Activated CD4-positive, alpha-beta T cell treated with anti-CD3 and anti-CD28 coated beads for 24 hours (primary cell): ENCODE results near the gene CTBP2.
"Not testable (repeated sequence)": the region's sequence is repeated elsewhere in the genome, so short reads cannot be mapped to it uniquely, and the experiment has no call there.

Source experiments
- DNase-seq, 2 donors: peaks; one replicate each; pipeline ENCODE4 v3.0.0-alpha.2; 2020; ENCODE audit warnings: low read depth in 2 of 2

CTBP2 gene

GRCh38 chr10:125064681-125065492, 95.5 kb downstream of the CTBP2 start:
- no peak for DNase-seq

- DNase-seq, result no peak
These were observed 97.0 kb downstream of the CTBP2 start for GRCh38 chr10:125063256-125063925.

- no peak for DNase-seq
These were observed 97.5 kb downstream of the CTBP2 start for GRCh38 chr10:125062914-125063230.

GRCh38 chr10:125062227-125062913, 98.0 kb downstream of the CTBP2 start:
- DNase-seq, result no peak

- no peak for DNase-seq
These were observed 98.7 kb downstream of the CTBP2 start for GRCh38 chr10:125061557-125062226.

GRCh38 chr10:125060826-125061556, 99.4 kb downstream of the CTBP2 start:
- DNase-seq, result peak; percentile 7 to 42

- no peak for DNase-seq
These were observed 99.9 kb downstream of the CTBP2 start for GRCh38 chr10:125060482-125060825.

- no peak for DNase-seq
These were observed 100.3 kb downstream of the CTBP2 start for GRCh38 chr10:125060026-125060425.

- DNase-seq, result not testable (repeated sequence)
These were observed 101.0 kb downstream of the CTBP2 start for GRCh38 chr10:125059348-125059747.

GRCh38 chr10:125057158-125058001, 103.0 kb downstream of the CTBP2 start:
- no peak for DNase-seq

- no peak for DNase-seq
These were observed 103.9 kb downstream of the CTBP2 start for GRCh38 chr10:125056161-125057132.

- no peak for DNase-seq
These were observed 104.9 kb downstream of the CTBP2 start for GRCh38 chr10:125055446-125055845.

GRCh38 chr10:125054669-125055268, 105.6 kb downstream of the CTBP2 start:
- DNase-seq, result no peak

- no peak for DNase-seq
These were observed 106.1 kb downstream of the CTBP2 start for GRCh38 chr10:125054216-125054615.

- no peak for DNase-seq
These were observed 108.2 kb downstream of the CTBP2 start for GRCh38 chr10:125052146-125052545.

GRCh38 chr10:125050383-125050782, 110.0 kb downstream of the CTBP2 start:
- no peak for DNase-seq

- no peak for DNase-seq
These were observed 111.0 kb downstream of the CTBP2 start for GRCh38 chr10:125049216-125049881.

GRCh38 chr10:125048094-125048864, 112.1 kb downstream of the CTBP2 start:
- DNase-seq, result peak; percentile 36 to 69
